Measurements from ENCODE around the gene ARL14.
A peak's percentile ranks its signal among the peaks of the same experiment; 100 is the strongest.

ARL14 gene

DNA sequence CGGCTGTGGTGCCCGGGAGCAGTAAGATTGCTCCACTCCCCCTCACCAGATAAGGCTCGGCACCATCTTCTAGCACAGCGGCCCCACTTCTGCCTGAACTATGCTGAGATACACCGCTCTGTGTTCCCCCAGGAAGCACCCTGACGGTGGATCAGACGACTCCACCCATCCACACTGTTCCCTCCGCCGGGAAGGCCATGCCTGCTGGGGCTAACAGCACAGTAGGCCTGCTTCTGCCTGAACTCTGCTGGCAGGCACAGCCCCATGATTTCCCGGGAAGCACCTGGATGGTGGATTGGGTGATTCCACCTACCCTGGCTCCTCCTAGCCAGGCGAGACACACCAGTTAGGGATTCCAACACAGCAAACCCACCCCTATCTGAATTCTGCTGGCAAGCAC is 42.8 kb downstream of the ARL14 start:
- Histone ChIP-seq H3K27ac (ENCODE audit: low read depth, low read length) (no peak overlapping the region), H3K27me3 (ENCODE audit: insufficient read depth, low read length) (no peaks in the 10 kb centered on the region), H3K9ac (ENCODE audit: low read length) (no peak overlapping the region), H3K36me3 (ENCODE audit: control insufficient read depth in 1 of 2, insufficient read depth in 2 of 2, low read length in 2 of 2) (no peaks in the 10 kb centered on the region), H2AFZ (ENCODE audit: insufficient read depth, low read length, poor library complexity) (no peak overlapping the region), H2AK5ac (ENCODE audit: low read length) (no peak overlapping the region), H3K18ac (ENCODE audit: low read length) (no peak overlapping the region), H2BK120ac (ENCODE audit: insufficient read depth, low read length, poor library complexity) (no peak overlapping the region), H2BK5ac (ENCODE audit: low read depth, low read length, poor library complexity) (no peak overlapping the region), H3K79me2 (ENCODE audit: control insufficient read depth, insufficient read depth, low read length, poor library complexity) (no peaks in the 10 kb centered on the region), H4K8ac (ENCODE audit: low read depth, low read length) (no peak overlapping the region), H3K4me3 (ENCODE audit: low read depth, low read length) (no peak overlapping the region), H4K91ac (ENCODE audit: low read depth, low read length) (no peak overlapping the region), H3K4ac (ENCODE audit: low read depth, low read length) (no peak overlapping the region), H3K9me3 (ENCODE audit: insufficient read depth, low read depth, low read length) (no peaks in the 10 kb centered on the region), H3K23ac (ENCODE audit: low read length) (no peak overlapping the region), H3K4me1 (ENCODE audit: control insufficient read depth in 1 of 2, insufficient read depth in 2 of 2, low read length in 2 of 2) (no peaks in the 10 kb centered on the region), H2BK12ac (ENCODE audit: low read length) (no peak overlapping the region), H3K14ac (ENCODE audit: low read length) (no peak overlapping the region), H3K79me1 (ENCODE audit: low read length) (no peaks in the 10 kb centered on the region), H3K4me2 (ENCODE audit: low read length) (no peak overlapping the region), H4K12ac (ENCODE audit: low read depth, low read length) (no peak overlapping the region)
- WGBS (ENCODE audit: extremely low coverage, insufficient coverage, insufficient read length) = no CpG with 5 or more reads among the region's 11 CpGs
- no peak for DNase-seq

DNA sequence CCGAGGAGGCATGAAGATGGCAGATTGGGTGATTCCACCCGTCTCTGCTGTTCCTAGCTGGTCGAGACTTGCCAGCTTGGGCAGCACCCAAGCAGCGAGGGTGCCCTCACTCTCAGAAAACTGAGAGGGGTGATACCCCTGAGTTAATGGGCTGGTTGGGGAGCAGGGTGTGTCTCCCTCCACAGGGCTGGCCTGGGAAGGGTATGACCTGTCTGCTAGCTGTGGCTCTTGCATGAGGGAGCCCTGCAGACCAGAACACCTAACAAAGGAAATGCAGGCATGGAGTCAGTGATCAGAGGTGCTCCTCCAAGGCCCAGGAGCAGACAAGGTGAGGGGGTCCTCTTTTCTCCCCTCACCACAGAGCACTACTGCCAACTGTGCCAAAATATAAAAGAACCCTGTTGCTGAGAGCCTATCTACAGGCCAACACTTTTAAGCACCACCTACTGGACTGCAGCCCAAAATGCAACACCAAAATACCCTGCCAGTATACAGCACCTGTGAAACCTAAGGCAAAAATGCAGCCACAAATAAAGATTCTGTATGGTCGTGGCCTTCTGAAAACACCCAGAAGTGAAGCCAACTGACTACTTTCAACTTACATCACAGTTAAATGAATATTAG is 43.3 kb downstream of the ARL14 start:
- H3K14ac ChIP-seq (ENCODE audit: low read length) = no peak overlapping the region
- H2BK120ac ChIP-seq (ENCODE audit: insufficient read depth, low read length, poor library complexity) = no peak overlapping the region
- H3K4ac ChIP-seq (ENCODE audit: low read depth, low read length) = no peak overlapping the region
- no peak overlapping the region for H4K8ac ChIP-seq (ENCODE audit: low read depth, low read length)
- no peak overlapping the region for H4K12ac ChIP-seq (ENCODE audit: low read depth, low read length)
- no peak overlapping the region for H3K27ac ChIP-seq (ENCODE audit: low read depth, low read length)
- no peaks in the 10 kb centered on the region for H3K9me3 ChIP-seq (ENCODE audit: insufficient read depth, low read depth, low read length)
- DNase-seq = peak in 1 of 2 donors; percentile 24
- H4K91ac ChIP-seq (ENCODE audit: low read depth, low read length) = no peak overlapping the region
- H3K27me3 ChIP-seq (ENCODE audit: insufficient read depth, low read length) = no peaks in the 10 kb centered on the region
- no peak overlapping the region for H2AFZ ChIP-seq (ENCODE audit: insufficient read depth, low read length, poor library complexity)
- no peak overlapping the region for H2AK5ac ChIP-seq (ENCODE audit: low read length)
- H3K4me2 ChIP-seq (ENCODE audit: low read length) = no peak overlapping the region
- H3K23ac ChIP-seq (ENCODE audit: low read length) = no peak overlapping the region
- H3K79me1 ChIP-seq (ENCODE audit: low read length) = no peaks in the 10 kb centered on the region
- no peak overlapping the region for H2BK5ac ChIP-seq (ENCODE audit: low read depth, low read length, poor library complexity)
- WGBS (ENCODE audit: extremely low coverage, insufficient coverage, insufficient read length) = no CpG with 5 or more reads among the region's 5 CpGs
- H3K4me3 ChIP-seq (ENCODE audit: low read depth, low read length) = no peak overlapping the region
- no peak overlapping the region for H3K18ac ChIP-seq (ENCODE audit: low read length)
- no peaks in the 10 kb centered on the region for H3K4me1 ChIP-seq (ENCODE audit: control insufficient read depth in 1 of 2, insufficient read depth in 2 of 2, low read length in 2 of 2)
- no peak overlapping the region for H3K9ac ChIP-seq (ENCODE audit: low read length)
- H3K79me2 ChIP-seq (ENCODE audit: control insufficient read depth, insufficient read depth, low read length, poor library complexity) = no peaks in the 10 kb centered on the region
- no peak overlapping the region for H2BK12ac ChIP-seq (ENCODE audit: low read length)
- no peaks in the 10 kb centered on the region for H3K36me3 ChIP-seq (ENCODE audit: control insufficient read depth in 1 of 2, insufficient read depth in 2 of 2, low read length in 2 of 2)

DNA sequence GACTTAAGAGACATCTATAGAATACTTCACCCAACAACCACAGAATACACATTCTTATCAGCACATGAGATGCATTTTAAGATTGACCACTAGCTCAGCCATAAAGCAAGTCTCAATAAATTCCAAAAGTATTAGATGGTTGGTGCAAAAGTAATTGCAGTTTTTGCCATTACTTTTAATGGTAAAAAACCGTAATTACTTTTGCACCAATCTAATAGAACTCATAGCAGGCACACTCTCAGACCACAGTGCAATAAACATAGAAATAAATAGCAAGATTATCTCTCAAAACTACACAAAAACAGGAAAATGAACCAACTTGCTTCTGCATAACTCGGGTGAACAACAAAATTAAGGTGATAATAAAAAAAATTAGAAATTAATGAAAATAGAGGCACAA is 45.4 kb downstream of the ARL14 start:
- H3K27ac ChIP-seq (ENCODE audit: low read depth, low read length) = no peak overlapping the region
- H3K79me2 ChIP-seq (ENCODE audit: control insufficient read depth, insufficient read depth, low read length, poor library complexity) = no peaks in the 10 kb centered on the region
- H3K4me2 ChIP-seq (ENCODE audit: low read length) = no peak overlapping the region
- H2BK12ac ChIP-seq (ENCODE audit: low read length) = no peak overlapping the region
- H3K18ac ChIP-seq (ENCODE audit: low read length) = no peak overlapping the region
- H3K4me1 ChIP-seq (ENCODE audit: control insufficient read depth in 1 of 2, insufficient read depth in 2 of 2, low read length in 2 of 2) = no peaks in the 10 kb centered on the region
- H3K9ac ChIP-seq (ENCODE audit: low read length) = no peak overlapping the region
- no peak overlapping the region for H2AFZ ChIP-seq (ENCODE audit: insufficient read depth, low read length, poor library complexity)
- H3K23ac ChIP-seq (ENCODE audit: low read length) = no peak overlapping the region
- no peak overlapping the region for H2BK120ac ChIP-seq (ENCODE audit: insufficient read depth, low read length, poor library complexity)
- no peak overlapping the region for H3K4ac ChIP-seq (ENCODE audit: low read depth, low read length)
- no peak overlapping the region for H4K8ac ChIP-seq (ENCODE audit: low read depth, low read length)
- no CpG with 5 or more reads among the region's 2 CpGs for WGBS (ENCODE audit: extremely low coverage, insufficient coverage, insufficient read length)
- no peaks in the 10 kb centered on the region for H3K9me3 ChIP-seq (ENCODE audit: insufficient read depth, low read depth, low read length)
- no peak overlapping the region for H4K12ac ChIP-seq (ENCODE audit: low read depth, low read length)
- H3K79me1 ChIP-seq (ENCODE audit: low read length) = no peaks in the 10 kb centered on the region
- no peak overlapping the region for H2AK5ac ChIP-seq (ENCODE audit: low read length)
- no peaks in the 10 kb centered on the region for H3K27me3 ChIP-seq (ENCODE audit: insufficient read depth, low read length)
- H3K14ac ChIP-seq (ENCODE audit: low read length) = no peak overlapping the region
- no peak overlapping the region for H3K4me3 ChIP-seq (ENCODE audit: low read depth, low read length)
- H3K36me3 ChIP-seq (ENCODE audit: control insufficient read depth in 1 of 2, insufficient read depth in 2 of 2, low read length in 2 of 2) = no peaks in the 10 kb centered on the region
- no peak overlapping the region for H4K91ac ChIP-seq (ENCODE audit: low read depth, low read length)
- DNase-seq = no peak
- no peak overlapping the region for H2BK5ac ChIP-seq (ENCODE audit: low read depth, low read length, poor library complexity)

DNA sequence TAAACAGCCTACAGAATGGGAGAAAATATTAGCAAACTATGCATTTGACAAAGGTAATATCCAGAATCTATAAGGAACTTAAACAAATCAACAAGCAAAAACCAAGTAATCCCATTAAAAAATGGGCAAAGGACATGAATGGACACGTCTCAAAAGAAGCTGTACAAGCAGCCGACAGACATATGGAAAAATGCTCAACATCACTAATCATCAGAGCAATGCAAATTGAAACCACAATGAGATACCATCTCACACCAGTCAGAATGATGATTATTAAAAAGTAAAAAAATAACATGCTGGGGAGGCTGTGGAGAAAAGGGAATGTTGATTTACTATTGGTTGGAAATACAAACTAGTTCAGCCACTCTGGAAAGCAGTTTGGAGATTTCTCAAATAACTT is 48.4 kb downstream of the ARL14 start:
- H3K27me3 ChIP-seq (ENCODE audit: insufficient read depth, low read length) = no peaks in the 10 kb centered on the region
- H2AK5ac ChIP-seq (ENCODE audit: low read length) = no peak overlapping the region
- no peak for DNase-seq
- no peak overlapping the region for H2AFZ ChIP-seq (ENCODE audit: insufficient read depth, low read length, poor library complexity)
- no peak overlapping the region for H2BK5ac ChIP-seq (ENCODE audit: low read depth, low read length, poor library complexity)
- H3K4me3 ChIP-seq (ENCODE audit: low read depth, low read length) = no peak overlapping the region
- no peak overlapping the region for H2BK12ac ChIP-seq (ENCODE audit: low read length)
- no peak overlapping the region for H4K91ac ChIP-seq (ENCODE audit: low read depth, low read length)
- no peaks in the 10 kb centered on the region for H3K79me2 ChIP-seq (ENCODE audit: control insufficient read depth, insufficient read depth, low read length, poor library complexity)
- H3K9ac ChIP-seq (ENCODE audit: low read length) = no peak overlapping the region
- no peak overlapping the region for H3K14ac ChIP-seq (ENCODE audit: low read length)
- H3K36me3 ChIP-seq (ENCODE audit: control insufficient read depth in 1 of 2, insufficient read depth in 2 of 2, low read length in 2 of 2) = no peaks in the 10 kb centered on the region
- no peak overlapping the region for H2BK120ac ChIP-seq (ENCODE audit: insufficient read depth, low read length, poor library complexity)
- H4K8ac ChIP-seq (ENCODE audit: low read depth, low read length) = no peak overlapping the region
- no peak overlapping the region for H3K23ac ChIP-seq (ENCODE audit: low read length)
- H3K9me3 ChIP-seq (ENCODE audit: insufficient read depth, low read depth, low read length) = no peaks in the 10 kb centered on the region
- no peak overlapping the region for H4K12ac ChIP-seq (ENCODE audit: low read depth, low read length)
- H3K4ac ChIP-seq (ENCODE audit: low read depth, low read length) = no peak overlapping the region
- no peak overlapping the region for H3K4me2 ChIP-seq (ENCODE audit: low read length)
- H3K18ac ChIP-seq (ENCODE audit: low read length) = no peak overlapping the region
- no CpG with 5 or more reads among the region's 2 CpGs for WGBS (ENCODE audit: extremely low coverage, insufficient coverage, insufficient read length)
- no peak overlapping the region for H3K27ac ChIP-seq (ENCODE audit: low read depth, low read length)
- no peaks in the 10 kb centered on the region for H3K4me1 ChIP-seq (ENCODE audit: control insufficient read depth in 1 of 2, insufficient read depth in 2 of 2, low read length in 2 of 2)
- no peaks in the 10 kb centered on the region for H3K79me1 ChIP-seq (ENCODE audit: low read length)
